Measurements from ENCODE around the gene OPCML.

- TF ChIP-seq CTCF (IDR thresholded peaks at IDR 0.05): no peak
- no peak for TF ChIP-seq POLR2A (IDR thresholded peaks at IDR 0.05)
Observed at GRCh38 chr11:132848336-132848735, 684.0 kb downstream of the OPCML start.
